GM18508 (cell line): ENCODE measurements around the gene KCNJ6.

ENCODE experiments used
- ATAC-seq: cut with Tn5 transposase; IDR thresholded peaks from one replicate; pipeline ENCODE4 v1.9.1; 2021; ENCODE audit warnings: moderate number of reproducible peaks; ENCODE audit not compliant: insufficient read depth, unreplicated experiment

KCNJ6 gene

DNA sequence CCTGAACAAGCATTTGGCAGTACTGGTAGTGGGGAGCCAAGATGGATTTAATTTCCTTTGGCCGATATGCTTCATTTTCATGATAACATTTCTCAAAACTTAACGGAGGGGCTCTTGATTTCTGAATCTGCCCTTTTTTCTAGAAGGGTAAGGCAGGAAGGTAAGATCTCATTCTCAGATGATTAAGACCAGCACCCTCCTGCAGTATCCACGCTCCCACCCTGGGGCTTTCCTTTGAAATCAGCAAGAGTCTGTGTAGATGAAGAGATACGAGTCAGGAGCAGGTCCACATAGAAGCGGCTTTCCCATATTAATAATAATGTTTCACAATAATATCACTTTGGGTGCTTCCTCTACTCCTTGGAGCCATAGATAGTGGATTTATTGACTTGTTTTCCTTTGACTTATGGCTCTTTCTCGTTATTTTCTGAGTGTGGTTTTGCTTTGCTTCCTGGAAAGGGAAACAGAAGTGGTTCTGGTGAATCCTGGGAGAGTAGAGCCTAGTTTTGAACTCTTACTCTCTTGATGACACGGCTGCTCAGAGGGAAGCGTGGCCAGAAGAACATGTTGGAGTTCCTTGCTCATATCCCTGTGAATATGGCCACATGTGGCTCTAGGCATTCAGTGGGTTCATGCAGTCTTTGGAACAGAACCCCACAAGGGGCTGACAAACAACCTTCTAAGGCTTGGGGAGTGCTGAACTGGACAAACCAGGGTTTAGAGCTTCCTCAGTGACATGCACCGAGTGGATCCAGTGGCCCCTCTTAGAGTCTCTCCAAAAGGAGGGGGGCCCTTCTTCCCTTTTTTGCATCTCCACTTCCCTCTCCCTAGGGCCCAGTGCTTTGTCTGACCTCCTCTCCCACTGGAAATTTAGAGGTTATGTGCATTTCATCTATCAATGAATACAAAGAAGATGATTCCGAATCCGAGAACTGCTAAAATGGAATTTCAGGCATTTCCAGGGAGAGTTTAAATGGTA, 354.0 kb downstream of the KCNJ6 start:
- no peak for ATAC-seq

DNA sequence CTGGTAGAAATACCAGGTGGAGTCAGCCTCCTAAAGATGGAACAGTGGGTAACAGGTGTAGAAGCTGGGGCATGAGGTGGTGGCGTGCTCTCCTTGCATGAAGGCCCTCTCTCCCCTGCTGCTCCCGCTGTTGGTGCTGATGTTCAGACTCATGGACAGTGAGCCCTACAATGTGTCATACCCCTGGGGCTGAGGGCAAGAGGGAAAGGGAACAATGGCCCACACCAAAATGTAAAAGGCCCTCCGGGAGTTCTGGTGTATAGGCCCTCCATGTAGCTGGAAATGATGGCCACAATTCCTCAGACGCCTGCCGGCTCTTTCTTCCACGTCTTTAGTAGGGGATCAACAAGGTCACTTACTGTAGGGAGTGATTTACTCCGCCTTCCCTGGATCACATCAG, 354.8 kb downstream of the KCNJ6 start:
- ATAC-seq, result no peak

DNA sequence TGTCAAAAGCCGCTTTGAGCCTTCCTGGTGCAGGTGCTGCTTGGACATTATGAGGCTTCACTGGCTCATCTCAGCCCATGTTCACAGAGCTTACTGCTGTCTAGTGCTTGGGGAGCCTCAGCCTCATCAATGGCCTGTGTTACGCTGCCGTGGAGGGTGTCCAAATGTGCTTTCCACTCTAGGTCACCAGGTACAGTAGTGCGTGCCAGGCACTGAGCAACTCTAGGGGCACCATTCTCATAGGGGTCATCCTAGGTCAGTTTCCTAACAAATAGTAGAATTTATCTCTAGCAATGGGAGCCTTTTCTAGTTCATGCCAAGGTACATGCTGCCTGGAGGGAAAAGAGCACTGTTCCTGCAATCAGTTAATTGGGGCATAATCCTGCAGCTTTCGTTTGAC, 355.9 kb downstream of the KCNJ6 start:
- no peak for ATAC-seq

DNA sequence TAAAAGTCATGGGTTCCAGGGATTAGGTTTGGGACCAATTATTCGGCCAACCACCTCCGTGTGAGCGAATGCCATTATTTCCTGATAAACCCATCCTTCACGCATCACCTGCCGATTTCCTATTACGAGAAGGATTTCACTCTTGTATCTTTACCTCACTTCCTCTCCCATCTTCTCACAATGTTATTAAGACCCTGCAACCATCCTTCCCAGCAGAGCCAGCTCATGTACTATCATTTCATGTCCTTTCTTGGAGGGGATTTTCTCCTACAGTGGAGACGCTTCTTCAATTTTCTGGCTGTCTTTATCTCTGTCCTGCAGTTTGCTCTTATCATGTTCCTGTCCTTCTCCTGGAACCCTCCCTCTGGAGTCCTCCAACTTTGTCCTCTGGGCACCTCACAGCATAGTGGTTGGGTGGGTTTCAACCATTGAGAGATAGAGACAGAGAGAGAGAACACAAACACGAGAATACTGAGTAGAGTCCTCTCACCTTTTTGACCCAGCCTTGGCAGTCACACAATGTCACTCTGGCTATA, 357.5 kb downstream of the KCNJ6 start:
- ATAC-seq, result no peak
